ENCODE measurements around the gene MACROD2.

Gene MACROD2

DNA sequence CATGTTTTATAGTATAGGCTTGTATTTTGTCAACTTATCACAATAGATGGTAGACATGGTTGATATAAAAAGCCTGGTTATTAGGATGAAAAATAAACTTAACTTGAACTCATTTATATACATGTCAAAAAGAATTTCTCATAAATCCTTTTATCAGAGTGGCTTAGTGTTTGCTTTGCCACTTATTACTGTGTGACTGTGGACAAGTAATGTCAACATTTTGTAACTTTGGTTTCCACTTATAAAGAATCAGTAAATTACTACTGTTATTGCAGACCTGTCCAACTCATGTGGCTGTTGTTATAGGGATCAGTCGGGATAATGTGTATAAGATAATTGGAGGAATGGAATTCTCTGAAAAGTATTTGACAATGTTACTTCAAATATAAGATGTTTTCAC lies 1236.9 kb downstream of the MACROD2 start:
- H3K27ac ChIP-seq, result no peak overlapping the region
- TF ChIP-seq, protein P1, sequence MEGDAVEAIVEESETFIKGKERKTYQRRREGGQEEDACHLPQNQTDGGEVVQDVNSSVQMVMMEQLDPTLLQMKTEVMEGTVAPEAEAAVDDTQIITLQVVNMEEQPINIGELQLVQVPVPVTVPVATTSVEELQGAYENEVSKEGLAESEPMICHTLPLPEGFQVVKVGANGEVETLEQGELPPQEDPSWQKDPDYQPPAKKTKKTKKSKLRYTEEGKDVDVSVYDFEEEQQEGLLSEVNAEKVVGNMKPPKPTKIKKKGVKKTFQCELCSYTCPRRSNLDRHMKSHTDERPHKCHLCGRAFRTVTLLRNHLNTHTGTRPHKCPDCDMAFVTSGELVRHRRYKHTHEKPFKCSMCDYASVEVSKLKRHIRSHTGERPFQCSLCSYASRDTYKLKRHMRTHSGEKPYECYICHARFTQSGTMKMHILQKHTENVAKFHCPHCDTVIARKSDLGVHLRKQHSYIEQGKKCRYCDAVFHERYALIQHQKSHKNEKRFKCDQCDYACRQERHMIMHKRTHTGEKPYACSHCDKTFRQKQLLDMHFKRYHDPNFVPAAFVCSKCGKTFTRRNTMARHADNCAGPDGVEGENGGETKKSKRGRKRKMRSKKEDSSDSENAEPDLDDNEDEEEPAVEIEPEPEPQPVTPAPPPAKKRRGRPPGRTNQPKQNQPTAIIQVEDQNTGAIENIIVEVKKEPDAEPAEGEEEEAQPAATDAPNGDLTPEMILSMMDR (IDR thresholded peaks at IDR 0.05), result no peak
- TF ChIP-seq ZFX (IDR thresholded peaks at IDR 0.05; ENCODE audit: borderline replicate concordance), result no peak

DNA sequence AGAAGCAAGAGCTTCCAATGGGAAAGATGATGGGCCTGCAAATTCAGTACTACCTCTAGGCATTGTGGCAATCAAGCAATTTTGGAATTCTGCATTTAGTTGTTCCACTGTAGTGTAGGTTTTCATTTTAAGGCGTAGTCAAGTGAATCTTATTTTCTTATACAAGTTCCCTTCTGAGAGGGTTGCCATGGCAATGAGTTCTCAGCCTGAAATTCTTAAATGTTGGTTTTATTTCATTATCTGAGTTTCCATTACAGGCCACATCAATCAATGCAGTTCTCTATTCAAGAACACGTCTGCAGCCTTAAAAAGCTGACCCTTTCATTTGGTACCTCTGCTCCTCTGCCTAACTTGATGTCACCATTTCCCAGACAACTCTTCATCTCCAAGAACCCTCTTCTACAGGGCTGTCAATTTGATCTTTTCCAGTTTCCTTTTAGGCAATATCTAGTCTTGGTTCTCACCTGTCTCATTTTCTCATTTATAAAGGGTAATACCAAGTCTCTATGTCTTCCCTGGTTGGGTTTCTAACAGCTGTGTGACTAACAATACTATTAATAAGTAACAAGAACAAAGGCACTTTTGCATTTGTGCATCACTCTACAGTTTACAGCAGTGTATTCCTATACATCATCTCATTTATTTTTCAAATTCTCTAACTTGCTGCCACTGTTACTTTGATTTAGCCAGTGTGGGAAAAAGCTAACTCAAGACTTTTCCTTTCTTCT lies 1240.3 kb downstream of the MACROD2 start:
- H3K27ac ChIP-seq, result no peak overlapping the region
- TF ChIP-seq, protein P1 (IDR thresholded peaks at IDR 0.05), result no peak
- no peak for TF ChIP-seq ZFX (IDR thresholded peaks at IDR 0.05; ENCODE audit: borderline replicate concordance)

DNA sequence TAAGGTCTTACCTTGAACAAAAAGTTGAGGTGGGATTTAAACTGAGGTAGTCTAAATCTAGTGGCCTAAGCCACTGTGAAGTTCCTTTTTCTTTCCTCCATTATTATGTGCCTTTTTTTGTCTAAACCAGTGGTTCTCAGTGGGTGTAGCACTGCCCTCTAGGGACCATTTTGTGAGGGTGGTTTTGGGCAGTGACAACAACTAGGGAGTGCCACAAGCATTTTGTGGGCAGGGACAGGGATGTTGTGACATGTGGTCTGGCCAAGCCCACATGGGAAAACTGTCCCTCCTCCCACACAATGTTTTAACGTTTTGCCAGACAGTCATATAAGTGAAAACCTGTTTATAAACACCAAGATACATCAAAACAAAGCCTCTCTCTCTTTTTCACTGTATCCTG lies 1241.5 kb downstream of the MACROD2 start:
- no peak overlapping the region for H3K27ac ChIP-seq
- TF ChIP-seq ZFX (IDR thresholded peaks at IDR 0.05; ENCODE audit: borderline replicate concordance), result no peak
- TF ChIP-seq, protein P1 (IDR thresholded peaks at IDR 0.05), result peak; percentile 77

DNA sequence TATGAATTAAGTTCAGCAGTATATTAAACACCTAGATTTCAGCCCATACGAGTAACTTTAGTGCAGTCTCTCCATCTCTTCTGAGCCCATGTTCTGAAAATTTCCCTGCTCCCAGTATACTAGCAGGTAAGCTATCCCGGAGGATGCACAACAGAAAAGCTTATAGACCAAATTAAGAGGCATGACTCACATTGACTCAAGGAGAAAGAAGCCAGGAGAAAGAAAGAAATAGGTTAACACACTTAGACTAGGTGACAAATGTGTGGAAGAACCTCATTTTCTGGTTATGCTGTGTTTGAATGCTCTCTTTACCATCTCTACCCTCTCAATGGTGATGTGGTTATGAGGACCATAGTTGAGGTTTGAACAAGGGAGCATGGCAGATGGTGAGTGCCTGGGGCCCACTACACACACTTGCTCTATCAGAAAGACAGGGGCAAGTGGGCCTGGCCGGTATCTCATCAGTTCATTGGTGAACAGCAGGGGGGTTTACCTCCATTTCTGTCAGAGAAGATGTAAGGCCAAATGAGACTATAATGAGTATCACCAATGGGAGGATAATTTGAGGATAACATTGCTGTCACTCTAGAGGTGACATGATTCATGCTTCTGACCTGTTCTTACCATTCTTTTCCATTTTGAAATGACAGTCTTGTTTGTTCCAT lies 1244.4 kb downstream of the MACROD2 start:
- TF ChIP-seq, protein P1 (IDR thresholded peaks at IDR 0.05), result no peak
- TF ChIP-seq ZFX (IDR thresholded peaks at IDR 0.05; ENCODE audit: borderline replicate concordance), result no peak
- H3K27ac ChIP-seq, result no peak overlapping the region

DNA sequence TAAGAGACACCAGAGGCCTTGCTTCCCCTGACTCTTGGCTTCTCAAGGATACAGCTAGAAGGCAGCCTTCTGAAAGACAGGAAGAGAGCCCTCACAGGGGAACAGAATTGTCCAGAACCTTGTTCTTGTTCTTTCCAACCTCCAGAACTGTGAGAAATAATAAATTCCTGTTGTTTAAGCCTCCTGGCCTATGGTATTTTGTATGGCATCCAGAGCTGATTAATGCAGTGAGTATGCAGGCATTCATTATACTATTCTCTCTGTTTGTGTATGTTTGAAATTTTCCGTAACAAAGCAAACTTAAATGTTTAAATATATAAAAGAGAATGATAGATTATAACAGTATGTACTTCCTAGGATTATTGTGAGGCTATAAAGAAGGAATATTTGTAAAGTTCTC lies 1245.5 kb downstream of the MACROD2 start:
- no peak for TF ChIP-seq ZFX (IDR thresholded peaks at IDR 0.05; ENCODE audit: borderline replicate concordance)
- TF ChIP-seq, protein P1 (IDR thresholded peaks at IDR 0.05), result no peak

DNA sequence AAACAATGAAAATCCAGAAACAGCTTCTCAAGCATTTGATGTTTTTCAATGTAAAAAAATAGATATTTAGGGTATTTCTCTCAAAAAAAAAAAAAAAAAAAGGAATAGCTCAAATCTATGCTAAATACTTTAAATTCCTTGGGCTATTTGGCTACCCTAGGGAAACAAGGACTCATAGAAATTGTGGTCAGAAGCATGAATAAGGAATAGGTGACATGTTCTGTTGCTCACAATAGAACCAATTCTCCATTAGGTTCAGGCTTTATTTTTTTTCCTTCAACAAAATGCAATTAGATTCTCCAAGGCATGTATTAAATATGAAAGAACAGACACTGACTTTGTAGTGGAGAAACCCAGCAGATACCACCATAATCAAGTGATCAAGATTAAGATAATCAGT lies 1246.4 kb downstream of the MACROD2 start:
- H3K27ac ChIP-seq, result no peak overlapping the region
- TF ChIP-seq, protein P1 (IDR thresholded peaks at IDR 0.05), result no peak
- TF ChIP-seq ZFX (IDR thresholded peaks at IDR 0.05; ENCODE audit: borderline replicate concordance), result no peak

More for the DNA sequence above, 1245.5 kb downstream of the MACROD2 start:
- no peak overlapping the region for H3K27ac ChIP-seq

DNA sequence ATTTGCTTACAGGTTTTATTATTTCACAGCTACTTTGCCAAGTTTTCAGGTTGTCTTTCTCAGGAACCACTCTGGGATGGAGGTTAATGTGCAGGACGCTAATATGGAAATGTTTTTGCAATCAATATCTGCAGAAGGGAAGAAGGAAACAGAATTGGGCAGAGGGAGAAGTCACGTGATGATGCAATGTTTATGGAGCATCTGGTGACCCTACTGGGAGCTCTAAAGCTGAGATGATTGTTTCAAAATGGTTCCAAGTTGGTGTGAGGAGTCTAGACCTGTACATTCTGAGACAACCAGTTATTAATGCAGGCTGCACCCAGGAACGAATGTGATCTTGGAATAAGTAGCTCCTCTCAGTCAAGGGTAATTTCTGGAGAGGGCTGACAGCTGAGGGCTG lies 1247.5 kb downstream of the MACROD2 start:
- no peak overlapping the region for H3K27ac ChIP-seq
- TF ChIP-seq, protein P1 (IDR thresholded peaks at IDR 0.05), result no peak
- TF ChIP-seq ZFX (IDR thresholded peaks at IDR 0.05; ENCODE audit: borderline replicate concordance), result no peak
